ENCODE data around the gene TRPM3.

The TRPM3 gene

GRCh38 chr9:70535546-70536323, 585.7 kb downstream of the TRPM3 start:
- no peak for DNase-seq

GRCh38 chr9:70534471-70534870, 587.0 kb downstream of the TRPM3 start:
- no peak for DNase-seq

- no peak for DNase-seq
Measured at GRCh38 chr9:70534061-70534460, 587.4 kb downstream of the TRPM3 start.

- DNase-seq: no peak
Measured at GRCh38 chr9:70533492-70533891, 587.9 kb downstream of the TRPM3 start.

- DNase-seq: no peak
Measured at GRCh38 chr9:70532716-70533115, 588.7 kb downstream of the TRPM3 start.

- DNase-seq: no peak
Measured at GRCh38 chr9:70531311-70531710, 590.1 kb downstream of the TRPM3 start.

- DNase-seq: no peak
Measured at GRCh38 chr9:70530716-70531115, 590.7 kb downstream of the TRPM3 start.

- DNase-seq: no peak
Measured at GRCh38 chr9:70529833-70530232, 591.6 kb downstream of the TRPM3 start.

- DNase-seq: no peak
Measured at GRCh38 chr9:70529377-70529776, 592.0 kb downstream of the TRPM3 start.

- no peak for DNase-seq
Measured at GRCh38 chr9:70526902-70527301, 594.5 kb downstream of the TRPM3 start.

- DNase-seq: no peak
Measured at GRCh38 chr9:70525519-70525918, 595.9 kb downstream of the TRPM3 start.

GRCh38 chr9:70519912-70520724, 601.3 kb downstream of the TRPM3 start:
- DNase-seq: no peak

GRCh38 chr9:70517926-70518610, 603.4 kb downstream of the TRPM3 start:
- no peak for DNase-seq

- no peak for DNase-seq
Measured at GRCh38 chr9:70514273-70514672, 607.1 kb downstream of the TRPM3 start.

- no peak for DNase-seq
Measured at GRCh38 chr9:70511858-70512257, 609.6 kb downstream of the TRPM3 start.

GRCh38 chr9:70510157-70510770, 611.2 kb downstream of the TRPM3 start:
- no peak for DNase-seq

- no peak for DNase-seq
Measured at GRCh38 chr9:70506159-70506558, 615.3 kb downstream of the TRPM3 start.

GRCh38 chr9:70504834-70505233, 616.6 kb downstream of the TRPM3 start:
- no peak for DNase-seq

GRCh38 chr9:70502690-70503089, 618.7 kb downstream of the TRPM3 start:
- DNase-seq: no peak

- DNase-seq: no peak
Measured at GRCh38 chr9:70500793-70501192, 620.6 kb downstream of the TRPM3 start.

- no peak for DNase-seq
Measured at GRCh38 chr9:70499621-70500020, 621.8 kb downstream of the TRPM3 start.

- no peak for DNase-seq
Measured at GRCh38 chr9:70498866-70499265, 622.6 kb downstream of the TRPM3 start.

GRCh38 chr9:70496244-70496643, 625.2 kb downstream of the TRPM3 start:
- no peak for DNase-seq
